Stimulated activated CD4-positive, alpha-beta T cell treated with anti-CD3 and anti-CD28 coated beads, Interleukin-1b, Interleukin-23, amount 100 ng/mL, for 4 hours (primary cell): Measurements from ENCODE around the gene RAI1.
"Not testable (repeated sequence)": the region's sequence is repeated elsewhere in the genome, so short reads cannot be mapped to it uniquely, and the experiment has no call there.

Experiments
- DNase-seq, 2 donors: peaks; one replicate each; pipeline ENCODE4 v3.0.0-alpha.2; 2020; ENCODE audit warnings: low read depth in 2 of 2

RAI1 gene

GRCh38 chr17:17681744-17682292, 560 bp downstream of the RAI1 start:
- peak in 1 of 2 donors; percentile 46 for DNase-seq

- peak in 1 of 2 donors; percentile 48 for DNase-seq
Measured at GRCh38 chr17:17682293-17682736, 1.1 kb downstream of the RAI1 start.

DNA sequence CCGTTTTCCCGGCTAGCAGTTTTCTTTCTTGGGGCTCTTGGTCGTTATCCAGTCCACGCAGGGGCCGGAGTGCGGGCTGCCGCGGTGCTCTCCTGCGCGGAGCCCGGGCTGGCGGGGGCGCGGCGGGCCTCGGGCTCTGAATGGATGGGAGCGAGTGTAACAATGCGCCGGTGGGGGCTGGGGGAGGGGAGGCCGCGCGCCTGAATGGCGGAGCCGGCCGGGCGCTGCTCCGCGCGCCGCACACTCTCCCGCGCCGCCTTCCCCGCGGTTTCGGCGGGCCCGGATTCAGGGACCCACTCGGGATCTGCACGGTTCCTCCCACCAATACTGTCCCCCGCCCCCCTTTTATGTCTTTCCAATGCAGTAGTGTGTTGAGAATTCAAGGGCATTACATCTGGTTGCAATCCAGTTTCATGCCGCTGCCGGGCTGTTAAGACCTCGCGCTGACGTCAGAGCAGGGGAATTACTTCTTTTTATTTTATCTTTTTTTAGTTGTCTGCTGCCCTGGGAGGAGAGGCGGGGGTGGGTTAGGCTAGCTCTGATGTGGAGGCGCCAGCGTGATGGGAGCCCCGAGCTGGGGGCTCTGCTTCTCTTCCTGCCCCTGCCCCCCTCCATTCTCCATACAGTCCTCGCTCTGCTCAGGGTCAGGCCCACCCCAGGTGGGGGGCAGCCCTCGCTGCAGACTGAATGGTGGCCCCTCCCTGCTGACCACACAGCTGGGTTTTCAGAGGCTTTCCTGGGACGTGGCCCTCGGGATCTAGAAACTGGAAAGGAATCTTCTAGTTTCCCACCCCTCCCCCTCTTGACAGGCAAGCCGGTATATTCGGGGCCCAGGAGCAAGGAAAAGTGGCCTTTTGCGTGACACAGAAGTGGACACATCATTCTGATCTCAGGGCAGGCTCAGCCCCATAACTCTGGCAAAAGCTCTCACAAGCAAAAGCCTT, 1.8 kb downstream of the RAI1 start:
- DNase-seq, result peak; percentile 52 to 70

DNA sequence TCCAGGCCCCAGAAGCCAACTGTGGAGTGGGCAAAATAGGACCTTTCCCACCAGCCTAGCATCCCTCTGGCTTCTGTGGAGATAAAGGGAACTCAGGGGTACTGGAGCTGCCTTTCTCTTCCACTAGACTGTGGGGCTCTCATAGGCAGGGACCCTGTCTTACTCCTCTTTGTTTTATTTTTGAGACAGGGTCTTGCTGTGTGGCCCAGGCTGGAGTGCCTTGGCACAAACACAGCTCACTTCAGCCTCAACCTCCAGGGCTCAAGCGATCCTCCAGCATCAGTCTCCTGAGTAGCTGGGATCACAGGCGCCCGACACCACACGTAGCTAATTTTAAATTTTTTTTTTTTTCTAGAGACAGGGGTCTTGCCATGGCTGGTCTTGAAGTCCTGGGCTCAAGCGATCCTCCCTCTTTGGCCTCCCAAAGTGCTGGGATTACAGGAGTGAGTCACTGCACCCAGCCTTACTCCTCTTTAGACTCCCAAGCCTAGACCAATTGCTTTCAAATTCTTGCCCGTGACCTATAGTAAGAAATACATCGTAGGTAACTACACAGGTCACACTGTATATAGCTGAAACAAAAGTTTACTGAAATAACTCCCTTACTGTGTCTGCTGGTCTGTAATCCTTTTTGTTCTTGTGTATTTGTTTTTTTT, 2.6 kb downstream of the RAI1 start:
- no peak for DNase-seq

- no peak for DNase-seq
Measured at GRCh38 chr17:17684906-17685774, 3.9 kb downstream of the RAI1 start.

DNA sequence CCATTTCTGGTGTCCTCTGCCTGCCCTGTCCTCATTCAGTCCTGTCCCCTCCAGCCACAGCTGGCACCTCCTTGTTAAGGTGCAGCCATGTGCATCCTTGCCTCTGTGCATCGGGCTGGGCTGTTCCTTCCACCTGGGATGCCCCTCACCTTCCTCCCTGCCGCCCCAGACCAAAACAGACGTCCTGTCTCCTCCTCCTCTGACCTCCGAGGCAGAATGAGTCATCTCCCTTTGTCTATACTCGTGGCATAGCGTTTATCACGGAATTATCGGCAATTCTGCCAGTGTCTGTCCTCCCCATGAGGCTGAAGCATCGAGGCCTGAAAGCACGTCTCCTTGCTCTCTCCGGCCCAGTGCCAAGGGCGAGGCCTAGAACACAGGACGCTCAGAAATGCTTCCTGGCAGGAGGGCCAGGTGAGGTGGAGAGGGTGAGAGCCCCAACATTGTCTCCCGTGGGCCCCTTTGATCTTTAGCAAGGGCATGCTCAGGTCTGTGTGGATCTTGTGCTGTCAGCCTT, 4.6 kb downstream of the RAI1 start:
- DNase-seq, result no peak

GRCh38 chr17:17689312-17689711, 8.1 kb downstream of the RAI1 start:
- DNase-seq, result no peak

- DNase-seq, result not testable (repeated sequence)
Measured at GRCh38 chr17:17690233-17690632, 9.0 kb downstream of the RAI1 start.

DNA sequence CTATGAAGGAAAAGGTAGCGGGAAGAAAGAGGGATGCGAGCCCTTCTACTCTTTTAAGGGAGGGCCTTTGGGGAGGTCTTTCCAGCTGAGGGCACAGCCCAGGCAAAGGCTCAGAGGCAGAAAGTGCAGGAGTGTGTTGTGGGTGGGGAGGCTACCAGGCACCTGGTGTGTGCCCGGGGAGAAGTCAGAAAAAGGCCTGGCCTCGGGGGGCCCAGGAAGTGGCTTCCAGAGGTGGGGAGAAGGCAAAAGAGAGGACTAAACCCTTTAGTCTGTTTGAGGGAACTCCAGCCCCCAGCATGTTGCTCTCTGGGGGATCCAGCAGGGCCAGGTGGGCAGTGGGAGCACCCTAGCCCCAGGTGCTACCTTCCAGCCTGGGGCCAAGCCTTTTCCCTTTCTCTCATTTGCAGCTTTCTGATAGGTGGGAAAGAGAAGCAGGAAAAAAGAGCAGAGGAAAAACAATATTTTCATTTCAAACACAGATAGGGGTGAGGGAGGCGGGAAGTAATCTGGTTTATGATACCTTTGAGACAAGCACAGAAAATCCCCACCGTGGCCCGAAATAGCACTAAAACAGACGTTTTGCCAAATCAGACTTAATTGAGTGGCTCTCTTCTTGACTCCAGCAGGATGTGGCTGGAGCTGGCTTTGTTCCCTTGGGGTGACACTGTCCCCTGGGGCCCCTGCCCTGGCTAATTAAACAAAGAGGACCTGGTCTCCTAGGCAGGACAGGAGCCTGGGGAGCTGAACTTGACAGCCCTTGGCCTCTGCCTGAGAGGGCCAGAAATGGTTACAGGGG, 10.4 kb downstream of the RAI1 start:
- DNase-seq, result no peak

- no peak for DNase-seq
Measured at GRCh38 chr17:17692353-17693252, 11.3 kb downstream of the RAI1 start.

DNA sequence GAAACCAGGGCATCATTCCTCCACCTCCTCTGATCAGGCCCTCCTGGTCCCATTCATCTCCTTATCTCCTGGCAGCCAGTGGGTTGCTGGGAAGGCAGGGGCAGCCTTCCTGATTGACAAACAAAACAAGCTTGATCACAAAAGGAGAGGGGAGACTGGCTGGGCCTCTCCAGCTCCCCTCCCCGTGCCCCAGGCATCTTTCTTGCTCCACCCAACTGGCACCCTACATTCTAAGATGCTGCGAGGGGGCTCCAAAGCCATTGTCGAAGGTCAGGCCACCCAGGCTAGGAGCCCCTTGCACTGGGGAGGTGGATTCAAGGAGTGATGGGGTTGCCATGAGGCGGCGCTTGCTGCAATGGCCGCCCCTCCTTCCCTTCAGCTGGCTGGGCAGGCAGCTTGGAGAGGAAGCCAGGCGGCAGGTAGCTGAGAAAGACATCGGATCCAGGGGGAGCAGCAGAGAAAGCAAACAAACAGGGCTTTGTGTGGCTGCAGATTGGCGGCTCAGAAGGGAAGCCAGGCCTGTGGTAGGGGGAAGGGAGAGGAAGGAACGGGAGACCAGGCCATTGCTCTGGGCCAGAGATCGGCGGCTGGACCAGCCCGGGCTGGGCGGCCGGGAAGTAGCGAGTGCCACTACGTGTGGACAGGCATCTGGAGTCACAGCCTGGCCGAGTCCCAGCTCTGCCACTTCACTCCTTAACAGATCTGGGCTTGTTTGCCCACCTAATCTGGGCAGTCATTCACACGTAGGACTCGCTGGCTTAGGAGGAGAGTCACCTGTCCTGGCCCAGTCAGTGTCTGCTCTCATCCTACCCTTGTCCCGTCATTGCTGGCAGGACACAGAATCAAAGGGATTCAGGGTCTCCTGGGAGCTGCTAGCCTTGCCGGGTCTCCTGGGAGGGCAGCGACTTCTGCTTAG, 12.3 kb downstream of the RAI1 start:
- no peak for DNase-seq

- DNase-seq, result peak; percentile 60 to 62
Measured at GRCh38 chr17:17694169-17695081, 13.2 kb downstream of the RAI1 start.

DNA sequence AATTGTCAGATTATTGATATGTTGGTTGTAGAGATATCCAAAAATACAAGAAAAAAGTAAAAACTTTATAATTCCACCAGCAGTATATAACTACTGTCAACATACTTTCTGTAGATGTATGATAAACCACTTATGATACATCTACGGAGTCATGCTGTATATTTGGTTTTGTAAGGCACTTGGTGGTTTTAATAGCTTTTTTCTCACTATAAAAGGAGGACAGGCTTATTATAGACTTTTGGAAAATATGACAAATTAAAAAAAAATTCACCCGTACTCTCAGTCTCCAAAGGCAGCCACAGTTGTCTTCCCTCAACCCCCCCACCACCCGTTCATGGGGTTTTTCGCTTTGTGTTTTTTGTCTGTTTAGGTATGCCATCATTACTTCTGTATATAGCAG, 14.8 kb downstream of the RAI1 start:
- no peak for DNase-seq

DNA sequence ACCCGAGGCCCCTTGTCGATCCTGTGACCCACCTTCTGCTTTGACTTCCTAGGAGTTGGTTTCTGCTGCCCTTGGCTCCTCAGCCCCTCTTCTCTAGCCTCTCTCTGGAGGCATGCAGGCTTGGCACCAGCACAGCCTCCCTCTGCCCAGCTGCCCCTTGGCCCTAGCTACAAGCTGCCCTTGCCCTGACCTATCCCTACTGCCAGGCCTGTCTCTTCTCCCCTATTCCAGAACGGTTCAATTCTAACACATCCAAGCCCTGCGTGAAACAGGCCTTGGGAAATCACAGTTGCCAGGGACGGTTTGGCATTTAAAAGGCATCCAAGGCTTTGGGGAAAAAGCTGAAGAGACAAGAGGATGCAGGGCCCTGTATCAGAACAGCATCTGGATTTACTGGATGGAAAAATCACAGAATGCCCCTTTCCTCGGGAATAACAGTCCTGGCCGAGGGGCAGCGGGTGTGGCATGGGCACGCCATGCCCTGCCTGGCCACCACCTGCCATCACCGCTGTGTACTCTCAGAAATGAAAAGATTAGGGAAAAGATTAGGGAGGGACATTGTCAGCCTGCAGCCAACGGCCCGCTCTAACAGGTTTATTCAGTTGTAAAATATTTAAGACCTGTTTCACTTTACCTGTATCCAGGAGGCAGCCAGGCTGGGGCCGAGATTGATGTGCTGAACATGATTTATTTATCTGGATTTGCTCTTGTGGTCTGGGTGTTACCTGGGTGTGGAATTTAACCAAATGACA, 15.8 kb downstream of the RAI1 start:
- no peak for DNase-seq

DNA sequence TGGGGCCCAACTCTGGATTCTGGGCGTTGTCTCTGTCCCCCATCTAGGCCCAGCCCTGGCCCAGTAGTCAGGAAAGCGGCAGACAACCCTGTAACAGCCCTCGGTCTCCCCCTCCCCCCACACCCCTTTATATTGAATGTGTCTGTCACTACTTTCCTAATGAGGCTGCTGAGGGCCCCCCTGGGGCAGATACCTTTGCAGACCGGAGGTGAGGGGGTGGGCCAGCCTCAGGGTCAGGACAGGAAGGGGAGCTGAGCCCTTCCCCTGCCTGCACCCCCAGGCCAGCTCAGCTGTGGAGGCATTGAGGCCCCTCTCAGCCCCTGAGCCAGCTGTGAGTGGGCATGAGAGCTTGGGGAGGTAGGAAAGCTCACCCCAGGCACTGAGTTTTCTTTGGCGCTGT, 17.1 kb downstream of the RAI1 start:
- DNase-seq, result no peak

DNA sequence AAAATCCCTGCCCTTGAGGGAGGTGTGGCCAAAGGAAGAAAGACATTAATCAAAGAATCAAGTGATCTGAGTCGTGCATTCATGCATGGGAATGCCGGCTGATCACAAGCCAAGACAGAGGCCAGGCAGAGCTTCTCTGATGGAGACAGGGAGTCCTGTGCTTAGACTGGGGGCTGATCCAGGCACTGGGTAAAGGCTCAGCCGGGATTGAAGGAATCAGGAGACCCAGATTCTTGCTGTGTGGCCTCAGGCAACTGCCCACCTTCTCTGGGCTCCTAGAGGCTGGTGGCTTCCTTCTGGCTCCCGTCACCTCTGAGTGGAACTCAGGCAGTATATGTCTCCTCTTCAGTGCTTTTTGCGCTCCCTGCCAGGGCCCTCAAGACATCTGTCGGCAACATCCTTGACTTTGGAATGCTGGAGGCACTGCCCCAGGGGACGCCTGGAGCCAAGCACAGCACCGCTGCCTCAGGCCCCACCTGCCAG, 17.7 kb downstream of the RAI1 start:
- no peak for DNase-seq

- no peak for DNase-seq
Measured at GRCh38 chr17:17699491-17699890, 18.2 kb downstream of the RAI1 start.
